ENCODE results near the gene OLFML2B.

GRCh38 chr1:161982507-161982895, 41.2 kb downstream of the OLFML2B start:
- TF ChIP-seq EZH2phosphoT487 (IDR thresholded peaks at IDR 0.05; ENCODE audit: borderline replicate concordance) = no peak
- TF ChIP-seq CTCF (conservative IDR thresholded peaks at IDR 0.05; ENCODE audit: low read length) = no peak

Measured in Loucy (cell line).